ENCODE measurements around the gene IP6K3. TPM values are rescaled to one million over a fixed set of nuclear protein-coding genes. Genes with fewer than 3 reads are reported as not detected.
A peak's percentile ranks its signal among the peaks of the same experiment; 100 is the strongest.

IP6K3 gene
- polyA plus RNA-seq, 1 donor: 33.1 TPM

DNA sequence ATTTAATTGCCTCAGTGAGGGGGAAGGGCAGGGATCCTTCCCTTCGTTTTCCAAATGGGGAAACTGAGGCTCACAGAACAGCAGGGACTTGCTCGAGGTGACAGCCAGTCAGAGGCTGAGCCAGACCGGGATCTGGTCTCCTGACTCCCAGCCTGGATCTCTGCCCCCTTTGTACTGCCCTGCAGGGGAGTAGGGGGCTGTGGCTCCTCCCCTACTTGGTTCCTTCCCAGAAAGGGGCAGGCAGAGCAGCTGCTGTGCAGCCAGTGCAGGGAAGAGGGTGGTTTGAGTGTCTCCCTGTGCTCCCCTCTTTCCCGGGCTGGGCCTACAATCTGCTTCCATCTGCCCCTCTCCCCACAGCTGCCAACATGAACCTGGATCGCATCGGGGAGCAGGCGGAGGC lies 72.9 kb downstream of the IP6K3 start:
- DNase-seq (ENCODE audit: low read depth): no peak

DNA sequence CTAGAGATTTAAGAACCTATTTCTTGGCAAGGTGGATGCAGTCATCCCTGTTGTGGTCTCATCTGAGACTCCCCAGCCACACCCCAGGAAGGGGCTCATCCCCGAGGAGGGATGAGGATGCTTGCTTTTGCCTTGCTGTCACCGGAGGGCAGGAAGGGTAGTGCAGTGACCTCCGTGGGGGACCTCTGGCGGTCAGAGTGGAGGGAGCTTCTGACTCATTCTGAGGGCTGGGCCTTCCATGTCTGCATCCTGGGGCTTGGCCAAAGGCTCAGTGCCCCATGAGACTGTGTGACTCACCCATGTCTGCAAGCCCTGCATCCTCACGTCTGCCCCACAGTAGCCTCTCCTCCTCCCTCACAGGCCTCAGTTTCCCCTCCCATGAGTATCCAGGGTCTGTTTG lies 73.9 kb downstream of the IP6K3 start:
- DNase-seq (ENCODE audit: low read depth): peak; percentile 39

DNA sequence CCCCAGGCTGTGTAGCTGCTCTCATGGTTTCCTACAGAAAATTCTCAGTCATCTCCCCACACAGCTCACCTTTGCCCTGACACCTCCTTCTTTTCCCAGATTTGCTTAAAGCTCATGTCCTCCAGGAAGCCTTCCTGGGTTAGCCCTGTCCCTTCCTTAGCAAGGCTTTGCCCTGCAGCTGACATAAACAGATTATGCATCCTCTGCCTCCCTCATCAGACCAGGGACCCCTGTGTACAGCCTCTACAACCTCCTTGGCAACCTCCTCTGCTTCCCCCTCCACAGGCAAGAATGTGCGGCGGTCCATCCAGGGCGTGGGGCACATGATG lies 75.0 kb downstream of the IP6K3 start:
- DNase-seq (ENCODE audit: low read depth): no peak

Other genes with a start within 250 kb of the IP6K3 start
- gene BAK1, start 166.6 kb downstream of the IP6K3 start, polyA plus RNA-seq (ENCODE audit: insufficient read length): 17.9 TPM
- gene ITPR3, start 125.6 kb downstream of the IP6K3 start, polyA plus RNA-seq (ENCODE audit: insufficient read length): 6.8 TPM
- gene UQCC2, start 35.2 kb downstream of the IP6K3 start, polyA plus RNA-seq (ENCODE audit: insufficient read length): 77.2 TPM
- gene LEMD2, start 42.2 kb upstream of the IP6K3 start, polyA plus RNA-seq (ENCODE audit: insufficient read length): 33.2 TPM
- not detected for gene MLN, start 57.1 kb upstream of the IP6K3 start, polyA plus RNA-seq (ENCODE audit: insufficient read length)